Daoy (cell line): Measurements from ENCODE around the gene IRAK3. TPM values are rescaled to one million over a fixed set of nuclear protein-coding genes. Genes with fewer than 3 reads are reported as not detected.

ENCODE experiments used
- DNase-seq: peaks from one replicate; pipeline ENCODE4 v3.0.0-alpha.2; 2015; ENCODE audit warnings: low read depth
- total RNA-seq: library from RNA; depleted of rRNA; stranded (reverse); fragments of >200 nt; shearing (Covaris generic); gene quantifications from 2 replicates; pipeline ENCODE4 v1.2.3, GENCODE V29; 2014

IRAK3 gene
- total RNA-seq, 1 experiment from 2014 or later = 0.17 TPM

DNA sequence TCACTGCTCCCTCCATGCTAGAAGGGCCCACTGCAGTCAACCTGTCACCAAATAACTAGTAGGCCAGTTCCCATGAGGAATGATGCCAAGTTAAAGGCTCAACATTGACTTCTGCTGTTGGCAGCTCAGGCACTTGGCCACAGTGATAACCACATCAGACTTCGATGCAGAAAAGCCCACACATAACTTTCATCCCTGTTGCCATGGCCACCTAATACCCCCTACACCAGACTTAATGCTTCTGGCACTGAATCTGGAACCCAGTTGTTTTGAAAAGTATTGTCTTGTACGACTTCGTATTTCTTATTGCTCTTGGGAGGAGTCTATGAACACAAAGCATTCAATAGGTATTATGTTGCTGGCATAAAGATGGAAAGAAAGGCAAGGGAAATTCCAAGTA is 69.0 kb downstream of the IRAK3 start:
- no peak for DNase-seq

- no peak for DNase-seq
These were observed 73.7 kb downstream of the IRAK3 start for GRCh38 chr12:66262737-66263136.

GRCh38 chr12:66268562-66268961 is 79.5 kb downstream of the IRAK3 start:
- DNase-seq = no peak

GRCh38 chr12:66269142-66269541 is 80.1 kb downstream of the IRAK3 start:
- no peak for DNase-seq

GRCh38 chr12:66269757-66270383 is 80.9 kb downstream of the IRAK3 start:
- DNase-seq = peak; percentile 33

DNA sequence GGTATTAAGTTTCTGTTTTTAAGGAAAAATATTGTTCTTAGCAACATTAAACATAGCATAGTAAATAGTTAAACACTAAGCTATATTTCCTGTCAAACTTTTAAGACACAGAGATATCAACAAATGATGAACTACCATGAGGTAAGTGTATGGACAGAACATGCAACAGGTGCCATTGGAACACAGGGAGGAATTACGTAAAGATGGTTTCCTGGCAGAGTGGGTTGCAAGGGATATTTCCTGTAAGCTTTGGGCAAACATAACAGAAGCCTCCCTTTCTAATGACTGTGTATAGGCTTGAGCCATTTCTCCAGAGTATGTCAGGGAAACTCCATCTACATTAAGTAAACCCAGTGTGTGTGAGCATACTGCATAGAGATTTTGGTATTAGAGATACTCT is 81.6 kb downstream of the IRAK3 start:
- DNase-seq = no peak

DNA sequence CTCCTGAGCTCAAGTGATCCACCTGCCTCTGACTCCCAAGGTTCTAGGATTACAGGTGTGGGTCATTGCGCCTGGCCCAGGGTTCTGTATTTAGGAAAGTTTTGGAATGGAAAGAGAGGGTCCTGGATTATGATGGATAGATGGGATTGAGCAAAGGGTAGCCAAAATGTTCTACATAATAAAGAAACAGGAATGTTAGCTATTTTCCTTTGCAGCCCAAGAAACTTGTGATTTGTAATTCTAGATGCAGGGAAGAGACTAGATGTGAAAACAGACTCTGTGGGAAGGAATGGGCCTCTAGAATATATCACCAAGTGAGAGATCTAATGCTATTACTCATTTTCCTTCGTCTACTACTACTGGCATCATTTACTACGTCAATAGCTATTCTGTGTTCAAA is 83.6 kb downstream of the IRAK3 start:
- no peak for DNase-seq

DNA sequence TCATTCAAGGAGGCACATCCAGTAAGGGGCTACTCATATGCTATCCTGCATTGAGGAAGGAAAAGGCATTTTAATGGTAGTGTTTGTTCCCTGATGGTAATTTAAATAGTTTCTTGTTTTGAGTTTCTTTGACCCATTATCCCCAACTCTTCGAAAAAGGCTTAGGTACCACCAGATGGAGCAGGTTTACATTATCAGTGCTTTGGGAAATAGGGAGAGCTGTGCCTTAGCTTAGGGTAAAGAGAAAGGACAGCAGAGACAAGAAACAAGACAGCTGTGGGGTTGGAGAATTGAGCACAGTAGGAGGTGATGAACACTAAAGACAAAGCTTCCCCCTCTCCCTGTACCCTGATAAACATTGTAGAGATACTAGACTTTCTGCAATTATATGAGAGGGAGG is 84.1 kb downstream of the IRAK3 start:
- no peak for DNase-seq

- no peak for DNase-seq
These were observed 86.0 kb downstream of the IRAK3 start for GRCh38 chr12:66275040-66275439.

DNA sequence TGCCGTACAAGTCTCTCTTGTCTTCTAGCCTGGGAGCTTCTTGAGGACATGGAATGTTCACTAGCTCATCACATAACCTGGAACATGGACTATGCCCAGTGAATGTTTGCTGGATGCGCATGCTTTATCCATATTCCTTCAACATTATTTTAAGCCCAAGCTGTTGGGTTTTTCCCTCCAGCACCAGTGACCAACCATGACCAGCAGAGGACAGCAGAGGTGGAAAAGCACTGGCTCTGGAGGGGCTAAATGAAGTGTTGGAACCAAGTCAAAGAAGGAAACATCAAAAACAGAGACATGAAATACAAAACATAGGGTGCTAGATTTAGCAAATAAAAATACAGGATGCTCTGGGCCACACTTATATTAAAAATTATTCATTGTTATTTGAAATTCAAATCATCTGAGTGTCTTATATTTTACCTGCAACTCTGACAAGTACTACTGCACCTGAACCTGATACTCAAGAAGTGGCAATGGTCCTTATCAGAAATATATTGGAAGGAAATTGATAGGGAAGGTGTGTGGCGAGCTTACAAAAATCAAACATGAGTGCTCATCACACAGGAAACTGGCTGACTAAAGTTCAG is 90.2 kb downstream of the IRAK3 start:
- peak; percentile 19 for DNase-seq

- DNase-seq = no peak
These were observed 91.5 kb downstream of the IRAK3 start for GRCh38 chr12:66280561-66280960.

DNA sequence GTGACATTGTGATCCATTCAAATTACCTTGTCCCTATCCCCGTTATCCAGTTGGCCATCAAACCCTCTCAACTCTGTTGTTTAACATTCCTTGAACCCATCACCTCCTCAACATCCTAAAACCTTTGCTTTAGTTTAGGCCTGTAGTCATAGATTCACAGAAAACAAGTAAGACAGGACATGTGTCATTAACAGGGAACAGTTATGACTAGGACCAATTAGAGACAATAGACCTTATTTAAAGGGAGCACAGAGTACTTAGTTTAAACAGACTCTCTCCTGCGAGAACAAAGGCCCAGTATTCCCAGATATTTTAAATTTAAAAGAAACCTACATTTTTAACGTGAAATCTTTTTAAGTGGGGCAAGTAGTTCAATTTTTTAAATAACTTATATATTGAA is 93.2 kb downstream of the IRAK3 start:
- DNase-seq = no peak

DNA sequence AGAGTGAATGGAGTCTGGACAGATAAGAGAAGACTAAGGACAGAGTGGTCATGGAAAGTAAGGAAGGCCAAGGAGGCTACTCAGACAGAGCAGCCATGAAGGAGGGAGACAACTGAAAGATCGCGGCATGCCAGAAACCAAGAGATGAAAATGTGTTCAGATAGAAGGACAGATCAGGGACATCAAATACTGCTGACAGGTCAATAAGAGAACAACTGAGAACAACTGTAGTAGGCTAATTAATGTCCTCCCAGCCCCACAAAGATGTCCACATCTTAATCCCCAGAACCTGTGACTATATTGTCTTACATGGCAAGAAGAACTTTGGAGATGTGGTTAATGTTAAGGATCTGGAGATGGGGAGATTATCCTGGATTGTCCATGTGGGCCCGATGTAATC is 98.3 kb downstream of the IRAK3 start:
- no peak for DNase-seq

DNA sequence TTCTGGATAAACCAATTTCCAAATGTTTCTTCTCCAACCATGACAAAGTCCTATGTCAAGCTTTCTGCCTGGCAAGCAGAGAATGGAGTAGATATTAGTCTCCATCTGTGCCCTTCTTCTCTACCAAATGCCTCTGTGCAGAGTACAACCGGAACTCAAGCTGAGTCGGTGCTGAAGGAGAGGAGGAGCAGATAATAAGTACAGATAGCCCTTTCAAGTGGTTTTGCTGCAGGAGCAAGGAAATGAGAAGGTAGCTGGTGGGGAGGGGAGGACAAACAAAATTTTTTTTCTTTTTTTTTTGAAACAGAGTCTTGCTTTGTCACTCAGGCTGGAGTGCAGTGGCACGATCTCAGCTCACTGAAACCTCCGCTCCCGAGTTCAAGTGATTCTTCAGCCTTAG is 99.1 kb downstream of the IRAK3 start:
- no peak for DNase-seq

GRCh38 chr12:66289485-66289884 is 100.5 kb downstream of the IRAK3 start:
- no peak for DNase-seq

GRCh38 chr12:66290716-66291200 is 101.7 kb downstream of the IRAK3 start:
- no peak for DNase-seq

GRCh38 chr12:66296176-66296683 is 107.2 kb downstream of the IRAK3 start:
- DNase-seq = peak; percentile 9

DNA sequence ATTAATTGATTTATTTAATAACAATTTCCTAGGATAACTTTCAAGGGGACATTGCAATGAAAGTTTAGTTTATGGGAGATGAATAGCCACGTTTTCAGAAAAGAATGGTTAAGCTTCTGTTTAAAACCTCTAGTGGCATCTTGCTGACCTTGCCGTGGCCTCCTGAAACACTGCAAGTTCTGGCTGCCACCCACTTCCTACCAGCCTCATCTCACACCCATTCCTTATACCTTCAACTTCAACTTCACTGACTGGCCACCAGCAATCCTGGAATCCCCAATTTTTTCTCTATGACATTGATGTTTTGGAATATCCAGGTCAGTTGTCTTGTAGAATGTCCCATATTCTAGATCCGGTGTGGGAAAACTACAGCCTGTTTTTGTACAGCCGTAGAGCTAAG is 108.1 kb downstream of the IRAK3 start:
- DNase-seq = no peak

DNA sequence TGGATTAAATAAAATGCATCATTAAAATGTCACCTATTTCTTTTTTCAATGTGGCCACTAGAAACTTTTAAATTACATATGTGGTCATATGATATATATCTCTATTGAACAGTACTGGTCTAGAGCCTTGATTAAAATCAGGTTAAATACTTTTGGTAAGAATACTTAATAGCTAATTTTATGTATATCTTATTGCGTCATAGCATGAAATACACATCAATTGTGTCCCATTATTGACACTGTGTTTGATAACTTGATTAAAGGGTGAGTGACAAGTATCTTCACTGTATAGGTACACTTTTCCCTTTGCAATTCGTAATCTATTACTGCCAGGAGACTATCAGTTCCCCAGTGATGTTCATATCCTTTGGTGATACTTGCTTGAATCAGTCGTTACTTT is 108.9 kb downstream of the IRAK3 start:
- DNase-seq = no peak

- peak; percentile 97 for DNase-seq
These were observed 113.2 kb downstream of the IRAK3 start, which contains the start of gene HELB for GRCh38 chr12:66301944-66302826. HELB (plus strand) TSS chr12:66302493; CDS start chr12:66302604, 111 bp downstream.

DNA sequence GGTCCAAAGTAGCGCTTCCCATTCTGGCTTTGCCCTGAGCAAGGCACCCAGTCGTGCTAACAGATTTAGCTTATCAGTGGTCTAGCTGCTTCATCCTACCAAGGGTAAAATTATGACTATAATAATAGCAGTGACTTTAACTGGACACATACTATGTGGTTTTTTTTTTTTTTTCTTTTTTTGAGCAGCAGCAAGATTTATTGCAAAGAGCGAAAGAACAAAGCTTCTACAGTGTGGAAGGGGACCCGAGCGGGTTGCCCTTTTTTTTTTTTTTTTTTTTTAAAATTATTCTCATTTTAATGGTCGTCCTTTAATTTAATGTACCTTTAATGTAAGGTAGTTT is 113.8 kb downstream of the IRAK3 start:
- DNase-seq = no peak

DNA sequence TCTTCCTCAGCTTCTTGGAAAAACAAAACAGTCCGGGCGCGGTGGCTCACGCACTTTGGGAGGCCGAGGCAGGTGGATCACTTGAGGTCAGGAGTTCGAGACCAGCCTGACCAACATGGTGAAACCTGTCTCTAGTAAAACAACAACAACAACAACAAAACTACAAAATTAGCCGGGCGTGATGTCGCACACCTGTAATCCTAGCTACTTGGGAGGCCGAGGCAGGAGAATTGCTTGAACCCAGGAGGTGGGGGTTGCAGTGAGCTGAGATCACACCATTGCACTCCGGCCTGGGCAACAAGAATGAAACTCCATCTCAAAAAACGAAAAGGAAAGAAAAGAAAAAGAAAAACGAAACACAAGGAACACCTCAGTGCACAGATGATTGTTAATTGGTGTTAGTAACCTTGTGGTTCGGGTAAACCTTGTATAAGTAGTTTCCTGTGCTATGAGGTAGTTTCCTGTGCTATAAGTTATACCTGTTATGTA is 114.3 kb downstream of the IRAK3 start:
- peak; percentile 9 for DNase-seq
